GM12891 (cell line): ENCODE data around the gene KRT37.

Experiments
- POLR2A ChIP-seq: IDR thresholded peaks from 2 replicates; pipeline ENCODE4 v1.6.1; 2011; ENCODE audit warnings: low read depth, low read length, control low read depth
- POLR2AphosphoS5 ChIP-seq: IDR thresholded peaks from 2 replicates; pipeline ENCODE4 v1.6.1; 2011; ENCODE audit warnings: low read depth, low read length, control low read depth
- POU2F2 ChIP-seq: IDR thresholded peaks from 2 replicates; pipeline ENCODE4 v1.6.1; 2011; ENCODE audit warnings: low read depth, mild to moderate bottlenecking, control low read depth, low read length, moderate library complexity
- SPI1 ChIP-seq: IDR thresholded peaks from 2 replicates; pipeline ENCODE4 v1.6.1; 2011; ENCODE audit warnings: low read depth, low read length, control low read depth
- TAF1 ChIP-seq: IDR thresholded peaks from 2 replicates; pipeline ENCODE4 v1.6.1; 2011; ENCODE audit warnings: low read depth, low read length, control low read depth

- TF ChIP-seq POU2F2 (no peak), POLR2A (no peak), POLR2AphosphoS5 (no peak), TAF1 (no peak), SPI1 (no peak)
Measured at GRCh38 chr17:41406205-41406604, 18.2 kb downstream of the KRT37 start.
